Measurements from ENCODE around the gene EEIG2. TPM values are rescaled to one million over a fixed set of nuclear protein-coding genes. Genes with fewer than 3 reads are reported as not detected.
A peak's percentile ranks its signal among the peaks of the same experiment; 100 is the strongest.

EEIG2 gene
- total RNA-seq, 1 donor from 2014 or later, result 13.7 TPM

DNA sequence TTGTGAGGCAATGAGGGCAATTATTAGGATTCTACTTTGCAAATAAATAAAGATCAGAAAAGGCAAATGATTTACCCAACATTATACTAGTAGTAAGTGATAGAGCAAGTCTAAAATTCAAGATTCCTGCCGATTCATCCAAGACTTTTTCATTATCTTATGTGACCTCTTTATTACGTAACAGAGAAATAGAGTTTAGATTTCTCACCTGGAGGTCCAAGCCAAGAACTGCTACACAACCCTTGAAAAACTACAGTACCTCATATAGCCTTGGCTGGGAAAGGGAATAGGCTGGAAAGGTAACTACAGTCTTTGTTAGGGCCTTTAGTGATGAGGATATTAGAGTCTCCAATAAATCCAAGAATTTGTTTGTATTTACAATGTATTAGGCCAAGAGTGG is 13.3 kb downstream of the EEIG2 start:
- Mint-ChIP-seq H3K4me3 (ENCODE audit: unreplicated experiment) (no peak overlapping the region), H3K4me1 (ENCODE audit: low read depth) (peaks cover 15% of the 10 kb centered on the region), H3K27ac (ENCODE audit: unreplicated experiment) (no peak overlapping the region), H3K9me3 (ENCODE audit: low read depth) (no peaks in the 10 kb centered on the region), H3K27me3 (ENCODE audit: low read depth) (no peaks in the 10 kb centered on the region), H3K36me3 (ENCODE audit: low read depth) (peaks cover 1% of the 10 kb centered on the region)
- TF ChIP-seq, protein P1, sequence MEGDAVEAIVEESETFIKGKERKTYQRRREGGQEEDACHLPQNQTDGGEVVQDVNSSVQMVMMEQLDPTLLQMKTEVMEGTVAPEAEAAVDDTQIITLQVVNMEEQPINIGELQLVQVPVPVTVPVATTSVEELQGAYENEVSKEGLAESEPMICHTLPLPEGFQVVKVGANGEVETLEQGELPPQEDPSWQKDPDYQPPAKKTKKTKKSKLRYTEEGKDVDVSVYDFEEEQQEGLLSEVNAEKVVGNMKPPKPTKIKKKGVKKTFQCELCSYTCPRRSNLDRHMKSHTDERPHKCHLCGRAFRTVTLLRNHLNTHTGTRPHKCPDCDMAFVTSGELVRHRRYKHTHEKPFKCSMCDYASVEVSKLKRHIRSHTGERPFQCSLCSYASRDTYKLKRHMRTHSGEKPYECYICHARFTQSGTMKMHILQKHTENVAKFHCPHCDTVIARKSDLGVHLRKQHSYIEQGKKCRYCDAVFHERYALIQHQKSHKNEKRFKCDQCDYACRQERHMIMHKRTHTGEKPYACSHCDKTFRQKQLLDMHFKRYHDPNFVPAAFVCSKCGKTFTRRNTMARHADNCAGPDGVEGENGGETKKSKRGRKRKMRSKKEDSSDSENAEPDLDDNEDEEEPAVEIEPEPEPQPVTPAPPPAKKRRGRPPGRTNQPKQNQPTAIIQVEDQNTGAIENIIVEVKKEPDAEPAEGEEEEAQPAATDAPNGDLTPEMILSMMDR (IDR thresholded peaks at IDR 0.05), result no peak
- DNase-seq (ENCODE audit: low spot score), result no peak

DNA sequence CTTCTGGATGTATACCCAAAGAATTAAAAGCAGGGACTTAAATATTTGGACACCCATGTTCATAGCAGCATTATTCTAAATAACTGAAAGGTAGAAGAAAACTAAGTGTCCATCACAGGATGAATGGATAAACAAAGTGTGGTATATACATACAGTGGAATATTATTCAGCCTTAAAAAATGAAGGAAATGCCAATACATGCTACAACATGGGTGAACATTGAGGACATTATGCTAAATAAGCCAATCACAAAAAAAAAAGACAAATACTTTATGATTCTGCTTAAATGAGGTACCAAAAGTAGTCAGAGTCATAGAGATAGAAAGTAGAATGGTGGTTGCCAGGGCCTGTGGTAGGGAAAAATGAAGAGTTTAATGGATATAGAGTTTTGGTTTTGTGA is 14.1 kb downstream of the EEIG2 start:
- no peak for DNase-seq (ENCODE audit: low spot score)
- Mint-ChIP-seq H3K27me3 (ENCODE audit: low read depth) (no peaks in the 10 kb centered on the region), H3K4me1 (ENCODE audit: low read depth) (peaks cover 15% of the 10 kb centered on the region), H3K4me3 (ENCODE audit: unreplicated experiment) (no peak overlapping the region), H3K36me3 (ENCODE audit: low read depth) (peaks cover 3% of the 10 kb centered on the region), H3K9me3 (ENCODE audit: low read depth) (peaks cover 2% of the 10 kb centered on the region), H3K27ac (ENCODE audit: unreplicated experiment) (no peak overlapping the region)
- TF ChIP-seq, protein P1 (IDR thresholded peaks at IDR 0.05), result no peak

DNA sequence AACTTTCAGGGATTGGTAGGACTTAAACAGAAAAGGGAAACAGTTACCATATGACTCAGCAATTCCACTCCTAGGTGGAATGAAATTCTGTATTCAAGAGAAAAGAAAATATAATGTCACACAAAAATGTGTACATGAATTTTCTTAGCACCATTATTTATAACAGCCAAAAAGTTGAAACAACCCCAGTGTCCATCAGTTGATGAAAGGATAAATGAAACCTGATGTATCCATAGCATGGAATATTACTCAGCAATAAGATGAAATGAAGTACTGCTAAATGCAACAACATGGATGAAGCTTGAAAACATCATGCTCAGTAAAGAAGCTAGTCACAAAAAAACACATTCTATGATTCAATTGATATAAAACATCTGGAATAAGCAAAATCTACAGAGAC is 15.5 kb downstream of the EEIG2 start:
- H3K36me3 Mint-ChIP-seq (ENCODE audit: low read depth), result peaks cover 3% of the 10 kb centered on the region
- DNase-seq (ENCODE audit: low spot score), result no peak
- H3K27ac Mint-ChIP-seq (ENCODE audit: unreplicated experiment), result peak overlapping the region; percentile 91

DNA sequence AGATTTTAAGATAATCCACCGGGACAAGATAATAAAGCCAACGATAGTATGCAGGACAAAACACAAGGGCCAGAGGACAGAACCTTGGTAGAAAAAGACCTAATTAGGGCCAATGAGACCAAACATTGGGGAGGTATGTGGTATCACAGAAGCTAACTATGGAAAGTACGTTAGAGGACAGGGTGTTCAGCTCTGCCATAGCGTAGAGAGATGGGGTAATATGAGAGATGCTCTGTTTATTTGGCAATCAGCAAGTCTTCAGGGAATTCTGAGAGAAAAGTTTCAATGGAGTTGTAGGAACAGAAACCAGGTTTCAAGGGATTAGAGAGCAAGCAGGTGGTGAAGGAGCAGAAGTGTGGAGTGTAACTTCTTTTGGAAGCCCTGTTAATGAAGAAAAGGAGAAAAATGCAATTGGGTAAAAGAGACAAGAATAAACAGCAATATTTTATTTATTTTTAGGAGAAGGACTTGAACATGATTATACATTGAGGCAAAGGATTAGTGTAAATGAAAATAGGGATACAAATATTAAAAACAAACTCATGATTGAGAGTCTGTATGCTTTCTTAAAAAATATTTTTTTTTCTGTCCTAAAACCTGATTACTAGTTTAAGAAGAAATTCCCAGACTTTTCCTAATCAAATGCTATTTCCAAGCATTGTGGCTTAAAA is 24.0 kb downstream of the EEIG2 start:
- Mint-ChIP-seq H3K27me3 (ENCODE audit: low read depth) (no peaks in the 10 kb centered on the region), H3K4me3 (ENCODE audit: unreplicated experiment) (no peak overlapping the region), H3K27ac (ENCODE audit: unreplicated experiment) (peak overlapping the region; percentile 1), H3K36me3 (ENCODE audit: low read depth) (no peaks in the 10 kb centered on the region), H3K4me1 (ENCODE audit: low read depth) (peaks cover 30% of the 10 kb centered on the region), H3K9me3 (ENCODE audit: low read depth) (peaks cover 17% of the 10 kb centered on the region)
- TF ChIP-seq, protein P1 (IDR thresholded peaks at IDR 0.05), result no peak
- no peak for DNase-seq (ENCODE audit: low spot score)

More for the DNA sequence above, 15.5 kb downstream of the EEIG2 start:
- Mint-ChIP-seq H3K4me1 (ENCODE audit: low read depth) (peaks cover 15% of the 10 kb centered on the region), H3K27me3 (ENCODE audit: low read depth) (no peaks in the 10 kb centered on the region), H3K9me3 (ENCODE audit: low read depth) (peaks cover 7% of the 10 kb centered on the region), H3K4me3 (ENCODE audit: unreplicated experiment) (peak overlapping the region; percentile 41)
- TF ChIP-seq, protein P1 (IDR thresholded peaks at IDR 0.05), result no peak

DNA sequence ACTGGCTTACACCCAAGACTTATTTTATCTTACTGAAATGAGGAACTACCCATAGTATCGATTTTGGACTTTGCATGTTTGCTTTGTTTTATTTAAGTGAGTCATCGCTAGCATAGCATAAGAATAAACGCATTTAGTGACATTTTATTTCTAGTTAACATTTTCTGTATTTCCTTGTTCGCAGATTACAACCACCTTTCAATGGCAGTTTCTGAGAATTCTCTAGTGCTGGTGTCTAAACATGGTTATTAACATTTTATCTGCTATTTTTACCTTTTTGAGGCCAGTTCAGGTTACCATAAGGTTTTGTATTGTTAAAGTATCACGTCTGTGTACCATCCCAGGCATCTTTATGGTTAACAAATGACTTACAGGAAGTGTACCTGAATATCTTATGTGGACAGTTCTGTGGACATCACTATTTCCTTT is 24.5 kb downstream of the EEIG2 start:
- H3K27me3 Mint-ChIP-seq (ENCODE audit: low read depth), result no peaks in the 10 kb centered on the region
- no peaks in the 10 kb centered on the region for H3K36me3 Mint-ChIP-seq (ENCODE audit: low read depth)
- DNase-seq (ENCODE audit: low spot score), result no peak
- no peak overlapping the region for H3K4me3 Mint-ChIP-seq (ENCODE audit: unreplicated experiment)
- H3K4me1 Mint-ChIP-seq (ENCODE audit: low read depth), result peaks cover 30% of the 10 kb centered on the region
- peak overlapping the region; percentile 9 for H3K27ac Mint-ChIP-seq (ENCODE audit: unreplicated experiment)
- TF ChIP-seq, protein P1 (IDR thresholded peaks at IDR 0.05), result no peak
- H3K9me3 Mint-ChIP-seq (ENCODE audit: low read depth), result peaks cover 17% of the 10 kb centered on the region

All from chondrocyte (in vitro differentiated cells).